Measurements from ENCODE around the gene NDUFS2. TPM values are rescaled to one million over a fixed set of nuclear protein-coding genes. Genes with fewer than 3 reads are reported as not detected.

The NDUFS2 gene
- total and polyA plus RNA-seq, 9 of the 15 experiments (the other 6 are each of a cell fraction or from before 2014, with no cell fraction given) = 70.0 to 176 (median 141) TPM

GRCh38 chr1:161165742-161166668, 36.2 kb upstream of the NDUFS2 start, which contains the start of gene PPOX (continued):
- TF ChIP-seq ZBTB40 (IDR thresholded peaks at IDR 0.05) = peak; percentile 20; the same call in 1 of the 2 replicates
- TF ChIP-seq ZBTB40 (CRISPR knock-in tag; IDR thresholded peaks at IDR 0.05) = no peak
- peak; percentile 93 for TF ChIP-seq SUPT5H (IDR thresholded peaks at IDR 0.05)
- no peak for TF ChIP-seq NR0B1 (IDR thresholded peaks at IDR 0.05; ENCODE audit: partially characterized antibody)
- TF ChIP-seq ZNF444 (CRISPR knock-in tag; IDR thresholded peaks at IDR 0.05) = no peak
- TF ChIP-seq ZNF586 (CRISPR knock-in tag; conservative IDR thresholded peaks at IDR 0.05) = no peak
- peak; percentile 37 for TF ChIP-seq GABPA (tag; conservative IDR thresholded peaks at IDR 0.05; ENCODE audit: low read depth)
- no peak for TF ChIP-seq KAT2B (IDR thresholded peaks at IDR 0.05; ENCODE audit: low read depth, low read length)
- no peak for TF ChIP-seq ZNF134 (CRISPR knock-in tag; conservative IDR thresholded peaks at IDR 0.05)
- no peak for TF ChIP-seq CCAR2 (IDR thresholded peaks at IDR 0.05; ENCODE audit: low read depth, low read length)
- TF ChIP-seq ASH1L (IDR thresholded peaks at IDR 0.05; ENCODE audit: borderline replicate concordance, low read depth, partially characterized antibody) = no peak
- peak; percentile 83 to 92 for TF ChIP-seq MAZ (CRISPR knock-in tag; conservative IDR thresholded peaks at IDR 0.05 in 1 of 2, IDR thresholded peaks at IDR 0.05 in 1 of 2)
- TF ChIP-seq CREB1 (IDR thresholded peaks at IDR 0.05) = peak; percentile 71
- TF ChIP-seq CREB1 (CRISPR knock-in tag; IDR thresholded peaks at IDR 0.05) = peak; percentile 66
- no peak; the same call in 1 of the 2 replicates for TF ChIP-seq SMC3 (conservative IDR thresholded peaks at IDR 0.05; ENCODE audit: insufficient read depth, low read depth, low read length)
- no peak; the same call in none of the 2 replicates for TF ChIP-seq RFX1 (IDR thresholded peaks at IDR 0.05)
